Hippocampal formation (tissue), 2 donors: ENCODE measurements around the gene DTWD1.
A peak's percentile ranks its signal among the peaks of the same experiment; 100 is the strongest.
"Not testable (repeated sequence)": the region's sequence is repeated elsewhere in the genome, so short reads cannot be mapped to it uniquely, and the experiment has no call there.

ENCODE experiments used
- DNase-seq, 2 donors: peaks; one replicate each; lab custom pipeline; 2025; lab: John Stamatoyannopoulos, UW

Gene DTWD1

GRCh38 chr15:49620658-49621368, at the start of gene DTWD1, which contains the start of gene FAM227B:
Gene DTWD1 (plus strand): TSS chr15:49621048. CDS start chr15:49625168, 4,120 bp downstream.
Gene FAM227B (minus strand): TSS chr15:49620818. CDS start chr15:49615171, 5,647 bp downstream.
- DNase-seq = peak; percentile 93 to 94

DNA sequence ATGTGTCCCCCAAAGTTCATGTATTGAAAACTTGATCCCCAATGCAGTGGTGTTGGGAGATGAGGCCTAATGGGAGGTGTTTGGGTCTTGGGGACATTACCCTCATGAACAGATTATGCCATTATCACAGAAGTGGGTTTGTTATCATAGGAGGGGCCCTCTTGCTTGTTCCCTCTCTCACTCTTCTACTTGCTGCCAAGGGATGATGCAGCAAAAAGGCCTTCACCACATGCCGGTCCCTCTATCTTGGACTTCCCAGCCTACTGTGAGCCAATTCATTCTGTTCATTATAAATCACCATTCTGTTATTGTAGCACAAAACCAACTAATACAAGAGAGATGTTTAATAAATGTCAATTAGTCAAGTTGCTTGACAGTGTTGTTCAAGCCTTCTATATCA, 47.4 kb upstream of the DTWD1 start:
- no peak for DNase-seq

GRCh38 chr15:49589030-49589429, 31.8 kb upstream of the DTWD1 start:
- no peak for DNase-seq

- DNase-seq = not testable (repeated sequence)
Measured at GRCh38 chr15:49592829-49593316, 28.0 kb upstream of the DTWD1 start.

GRCh38 chr15:49604625-49605409, 16.0 kb upstream of the DTWD1 start:
- DNase-seq = no peak

DNA sequence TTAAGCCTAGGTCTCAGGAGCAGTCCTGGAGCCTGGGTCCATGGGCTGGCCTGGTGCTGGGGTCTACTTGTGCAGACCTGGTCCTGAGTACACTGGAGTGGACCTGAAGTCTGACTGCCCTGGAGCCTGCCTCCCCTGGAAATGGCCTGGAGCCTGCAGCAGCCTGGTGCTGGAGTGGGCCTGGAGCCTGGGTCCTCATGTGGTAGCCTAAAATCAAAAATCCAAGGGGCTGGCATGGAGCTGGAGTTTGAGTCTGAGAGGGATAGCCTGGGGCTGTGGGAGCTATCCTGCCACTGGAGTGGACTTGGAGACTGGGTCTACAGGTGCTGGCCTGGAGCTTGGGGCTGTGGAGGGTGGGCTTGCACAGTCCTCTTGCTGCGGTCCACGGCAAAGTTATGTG, 15.3 kb upstream of the DTWD1 start:
- no peak for DNase-seq

DNA sequence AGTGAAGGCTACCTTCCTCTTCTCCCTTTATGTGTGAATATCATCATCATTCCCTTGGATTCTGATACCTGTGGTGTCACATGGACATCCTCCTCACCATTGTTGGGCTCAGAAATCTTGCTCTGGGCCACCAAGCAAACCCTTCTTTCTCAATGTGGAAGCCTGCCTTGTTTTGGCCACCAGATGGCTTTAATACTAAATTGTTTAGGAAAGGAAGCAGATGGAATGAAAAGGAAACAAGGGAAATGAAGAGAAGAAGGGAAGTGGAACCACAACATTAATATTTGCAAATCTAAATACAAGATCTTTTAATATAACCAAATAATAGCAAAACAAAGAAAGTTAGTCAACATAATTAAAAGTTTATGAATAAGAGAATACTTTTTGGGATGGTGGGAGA, 14.3 kb upstream of the DTWD1 start:
- no peak for DNase-seq

- no peak for DNase-seq
Measured at GRCh38 chr15:49610157-49610918, 10.5 kb upstream of the DTWD1 start.

GRCh38 chr15:49612240-49612639, 8.6 kb upstream of the DTWD1 start:
- not testable (repeated sequence) for DNase-seq

DNA sequence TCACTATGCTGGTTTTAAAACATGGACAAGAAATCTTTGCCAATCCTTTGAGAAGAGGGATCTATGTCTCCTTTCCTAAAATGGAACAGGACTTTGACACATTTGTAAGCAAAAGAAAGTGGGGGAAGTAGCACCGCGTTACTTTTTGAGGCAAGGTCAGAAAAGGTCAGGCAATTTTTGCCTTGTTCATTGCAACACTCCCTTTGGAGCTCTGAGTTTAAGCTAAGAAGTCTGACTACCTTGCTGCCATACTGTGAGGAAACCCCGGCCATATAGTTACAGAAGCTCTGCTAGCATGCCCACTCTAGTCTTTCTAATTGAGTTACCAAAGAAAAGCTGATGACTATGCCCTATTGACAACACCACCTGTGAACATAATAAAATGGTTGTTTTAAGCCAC, 1.6 kb upstream of the DTWD1 start:
- no peak for DNase-seq

GRCh38 chr15:49620199-49620598, 649 bp upstream of the DTWD1 start:
- DNase-seq = no peak

- no peak for DNase-seq
Measured at GRCh38 chr15:49621401-49621811, 558 bp downstream of the DTWD1 start.

- DNase-seq = peak in 1 of 2 donors; percentile 16
Measured at GRCh38 chr15:49621887-49622286, 1.0 kb downstream of the DTWD1 start.

GRCh38 chr15:49622561-49622960, 1.7 kb downstream of the DTWD1 start:
- no peak for DNase-seq

- DNase-seq = no peak
Measured at GRCh38 chr15:49624056-49624455, 3.2 kb downstream of the DTWD1 start.

DNA sequence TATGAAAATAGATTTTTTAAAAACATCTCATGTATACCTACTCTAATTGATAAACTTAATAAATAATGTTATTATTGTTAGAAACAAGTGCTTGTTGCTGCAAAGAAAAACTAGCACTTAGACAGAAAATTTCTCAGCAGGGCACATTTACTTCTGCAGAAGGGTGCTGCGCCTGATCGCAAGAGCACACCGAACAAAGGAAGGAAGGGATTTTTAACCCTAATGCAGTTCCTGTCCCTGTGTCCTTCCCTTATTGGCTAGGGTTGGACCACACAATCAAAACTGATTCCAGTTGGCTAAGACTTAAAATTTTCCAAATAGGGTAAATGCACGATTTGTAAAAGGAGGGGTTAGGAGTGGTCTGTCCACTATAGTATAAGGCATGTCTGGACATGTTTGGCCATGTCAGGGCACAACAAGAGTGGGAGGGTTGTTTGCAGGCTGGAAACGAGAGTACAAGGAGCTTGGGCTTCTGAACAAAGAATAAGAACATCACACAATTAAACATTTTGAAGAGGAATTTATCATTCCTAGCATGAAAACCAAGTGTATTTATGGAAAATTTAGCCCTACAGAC, 4.7 kb downstream of the DTWD1 start:
- DNase-seq = no peak

- no peak for DNase-seq
Measured at GRCh38 chr15:49627407-49627877, 6.6 kb downstream of the DTWD1 start.

- DNase-seq = no peak
Measured at GRCh38 chr15:49628379-49628778, 7.5 kb downstream of the DTWD1 start.

DNA sequence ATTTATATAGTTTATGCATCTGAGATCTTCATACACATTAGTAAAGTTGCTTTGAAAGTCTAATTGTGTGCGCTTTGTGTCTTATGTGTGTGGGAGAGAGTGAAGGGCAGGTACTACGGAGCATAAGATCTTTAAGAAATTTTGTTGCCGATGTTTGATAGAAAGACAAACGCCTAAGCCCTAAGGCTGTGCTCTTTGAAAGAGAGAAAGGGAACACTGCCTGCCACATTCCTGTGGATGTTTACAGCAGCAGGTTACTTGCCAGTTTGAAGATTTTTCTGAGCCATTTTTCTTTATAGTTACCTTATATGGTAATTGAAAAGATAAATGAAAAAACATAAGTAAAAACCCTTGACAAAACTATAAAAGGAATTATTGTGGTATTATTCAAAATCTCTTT, 17.0 kb downstream of the DTWD1 start:
- no peak for DNase-seq

GRCh38 chr15:49644364-49644794, 23.5 kb downstream of the DTWD1 start:
- DNase-seq = no peak

GRCh38 chr15:49645277-49645676, 24.4 kb downstream of the DTWD1 start:
- no peak for DNase-seq

GRCh38 chr15:49645941-49646340, 25.1 kb downstream of the DTWD1 start:
- DNase-seq = no peak
